HL-60/S4 treated with phorbol 12-myristate 13-acetate at 8.2 ng/mL for 4 days and 3 days (cell line): ENCODE measurements around the gene MYH15.

ENCODE experiments used
- in situ Hi-C: fragments of 300-500 bp; cut with MboI; formaldehyde crosslinking; loops from 2 replicates; pipeline ENCODE4 v1.15.0; 2022; ENCODE audit warnings: low sequenced_read_pairs

Gene MYH15

GRCh38 chr3:108342837-108343486, 167.4 kb downstream of the MYH15 start:
- in situ Hi-C loops: no loop called here

GRCh38 chr3:108341911-108342310, 168.5 kb downstream of the MYH15 start:
- in situ Hi-C loops: no loop called here

- in situ Hi-C loops: no loop called here
These were observed 171.4 kb downstream of the MYH15 start for GRCh38 chr3:108338901-108339545.

GRCh38 chr3:108334701-108335100, 175.7 kb downstream of the MYH15 start:
- in situ Hi-C loops: no loop called here

- in situ Hi-C loops: no loop called here
These were observed 176.4 kb downstream of the MYH15 start for GRCh38 chr3:108333961-108334360.

GRCh38 chr3:108331792-108332191, 178.6 kb downstream of the MYH15 start:
- in situ Hi-C loops: no loop called here
